CD1c-positive myeloid dendritic cell (primary cell): ENCODE data around the gene PYCR2.

Source experiments
- DNase-seq: peaks from one replicate; pipeline ENCODE4 v3.0.0-alpha.2; 2016; ENCODE audit errors: extremely low spot score

The PYCR2 gene

DNA sequence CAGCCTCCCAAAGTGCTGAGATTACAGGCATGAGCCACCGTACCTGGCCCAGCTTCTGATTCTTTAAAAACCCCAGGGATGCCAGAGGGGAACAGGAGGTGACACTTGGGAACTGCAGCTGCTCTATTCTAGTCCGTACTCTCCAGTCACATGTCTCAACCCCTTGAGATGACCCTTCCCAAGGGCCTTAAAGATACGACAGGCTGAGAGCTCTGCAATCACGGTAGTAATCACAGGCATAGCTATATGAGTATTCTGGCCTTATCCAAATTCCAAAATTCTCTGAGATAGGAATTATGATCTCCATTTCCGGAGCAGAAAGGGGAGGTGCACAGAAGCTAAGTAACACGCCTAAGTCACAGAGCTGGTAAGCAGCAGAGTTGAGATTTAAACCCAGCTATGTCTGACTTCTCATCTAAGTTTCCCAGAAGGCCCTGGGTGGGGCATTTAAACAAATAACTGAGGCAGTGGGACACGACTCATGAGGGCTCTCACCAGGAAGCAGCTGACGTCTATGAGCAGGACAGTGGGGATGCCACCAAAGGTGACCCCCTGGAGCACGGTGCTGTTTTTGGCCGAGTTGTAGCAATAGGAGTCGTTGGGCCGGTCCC lies 47.0 kb downstream of the PYCR2 start:
- no peak for DNase-seq

DNA sequence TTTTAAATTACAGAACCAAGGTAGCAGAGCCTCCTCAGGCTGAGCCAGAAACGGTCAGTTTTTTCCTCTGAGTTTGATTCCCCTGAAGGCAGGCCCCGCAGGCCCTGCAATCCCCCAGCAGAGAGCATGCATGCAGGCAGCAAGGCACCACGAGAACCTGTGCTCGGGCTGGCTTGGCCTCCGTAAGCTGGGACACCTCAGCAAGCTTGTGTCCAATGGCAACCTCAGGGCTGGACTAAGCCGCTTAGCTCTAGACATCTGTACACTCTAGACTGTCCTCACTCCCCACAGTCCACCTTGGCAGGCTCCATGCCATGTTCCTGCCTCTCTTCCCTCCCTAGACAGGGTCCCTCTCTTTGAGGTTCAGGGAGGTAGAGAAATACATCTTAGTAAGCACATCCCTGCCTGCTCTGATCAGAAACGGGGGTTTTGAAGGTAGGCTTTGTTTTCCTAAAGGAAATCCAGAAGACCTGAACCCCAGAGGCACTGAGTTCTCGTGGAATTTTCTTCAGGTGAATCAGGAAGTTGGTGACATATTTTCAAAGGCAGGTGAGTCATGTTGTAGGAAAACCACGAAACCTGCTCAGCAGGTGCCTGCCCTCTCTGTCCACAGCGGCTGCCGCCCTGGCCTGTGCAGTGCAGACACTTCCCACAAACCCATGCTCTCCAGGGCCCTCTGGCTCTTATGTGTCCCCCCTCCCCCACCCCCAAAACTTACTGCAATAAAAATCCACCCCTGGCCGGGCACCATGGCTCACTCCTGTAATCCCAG lies 48.8 kb downstream of the PYCR2 start:
- DNase-seq: no peak

DNA sequence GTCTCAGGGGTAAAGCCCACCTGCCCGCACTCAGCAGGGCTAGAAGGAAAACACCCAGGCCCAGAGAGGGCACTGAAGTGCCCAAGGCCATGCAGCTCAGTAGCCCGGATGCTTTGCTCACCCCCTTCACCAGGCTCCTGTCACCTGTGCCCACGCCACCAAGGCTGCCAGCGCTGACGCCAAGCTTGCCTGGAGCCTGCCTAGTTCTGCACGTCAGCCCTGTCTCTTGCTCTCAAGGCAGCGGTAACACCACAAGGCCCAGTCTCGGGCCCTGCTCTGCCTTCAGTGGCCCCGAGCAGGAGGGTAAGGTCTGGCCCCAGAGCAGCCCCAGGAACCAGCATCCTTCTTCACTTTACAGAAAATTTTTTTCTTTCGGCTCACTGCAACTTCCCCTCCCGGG lies 49.6 kb downstream of the PYCR2 start:
- no peak for DNase-seq

DNA sequence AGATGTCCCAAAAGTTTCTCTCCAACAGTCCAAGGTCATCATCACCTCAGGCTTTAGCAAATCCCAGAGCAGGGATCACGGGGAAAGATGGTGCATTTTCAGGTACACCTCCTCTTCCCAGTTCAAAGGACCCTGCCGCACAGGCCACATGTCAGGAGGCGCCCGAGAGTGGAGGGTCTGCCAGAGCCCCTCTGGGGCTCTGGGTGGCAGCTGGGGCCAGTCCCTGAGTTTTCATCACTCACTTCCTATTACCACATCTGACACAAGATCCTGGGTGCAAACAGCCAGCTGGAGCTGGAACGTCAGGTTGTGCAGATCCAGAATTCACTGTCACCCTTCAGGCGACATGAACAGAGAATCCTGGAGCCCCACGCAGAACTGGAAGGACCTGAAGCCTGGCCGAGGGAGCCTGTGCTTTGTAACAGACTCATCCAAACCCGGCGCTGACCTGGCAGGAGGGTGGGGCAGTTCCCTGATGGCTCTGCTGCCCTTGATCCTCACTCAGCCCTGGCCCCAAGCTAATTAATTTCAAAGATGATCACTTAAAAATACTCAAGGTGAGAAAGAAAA lies 50.7 kb downstream of the PYCR2 start:
- no peak for DNase-seq

DNA sequence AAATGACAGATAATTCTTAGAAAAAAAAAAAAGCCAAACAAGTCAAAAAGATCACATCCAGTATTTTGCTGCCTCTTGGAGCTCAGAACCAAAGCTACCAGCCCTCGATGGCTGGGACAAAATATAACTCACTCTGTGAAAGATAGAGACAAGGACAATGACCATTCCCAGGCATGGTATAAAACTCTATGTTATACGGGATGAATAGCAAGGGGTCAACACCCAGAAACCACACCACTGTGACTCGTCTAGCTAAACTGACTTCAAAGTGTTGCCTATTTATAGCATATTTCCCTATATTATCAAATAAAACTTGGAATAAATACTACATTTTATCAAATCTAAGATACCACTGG lies 52.0 kb downstream of the PYCR2 start:
- DNase-seq: no peak

DNA sequence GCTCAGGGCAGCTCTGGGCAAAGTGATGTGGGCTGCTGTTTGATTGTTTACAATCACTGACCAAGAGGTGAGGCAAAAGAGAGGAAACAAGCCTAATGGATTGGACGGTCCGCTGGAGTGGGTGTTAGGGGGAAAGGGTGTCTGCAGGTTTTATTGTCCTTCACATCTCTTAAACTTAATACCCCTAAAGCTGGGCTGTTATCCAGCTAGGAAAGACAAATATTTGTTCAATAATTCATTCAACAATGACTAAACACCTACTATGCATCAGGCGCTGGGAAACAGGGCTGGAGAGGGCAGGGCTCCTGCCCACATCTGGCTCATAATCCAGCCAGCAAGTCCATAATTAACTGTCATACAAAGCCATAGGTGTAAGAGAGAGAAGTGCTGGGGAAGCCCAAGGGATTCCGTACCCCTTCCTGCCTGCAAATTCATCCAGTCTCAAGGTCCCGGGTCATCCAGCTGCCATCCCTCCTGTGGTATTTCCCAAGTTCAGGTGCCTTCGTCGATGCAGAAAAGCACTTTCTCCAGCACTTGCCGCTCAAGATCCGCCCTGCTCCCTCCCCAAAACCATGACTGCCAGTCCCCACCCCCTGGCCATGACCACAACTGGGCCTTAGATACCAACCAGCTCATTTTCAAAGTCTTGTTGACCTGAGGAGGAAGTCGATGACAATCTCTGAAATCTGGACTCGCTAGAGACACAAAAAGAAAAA lies 52.5 kb downstream of the PYCR2 start:
- DNase-seq: no peak

DNA sequence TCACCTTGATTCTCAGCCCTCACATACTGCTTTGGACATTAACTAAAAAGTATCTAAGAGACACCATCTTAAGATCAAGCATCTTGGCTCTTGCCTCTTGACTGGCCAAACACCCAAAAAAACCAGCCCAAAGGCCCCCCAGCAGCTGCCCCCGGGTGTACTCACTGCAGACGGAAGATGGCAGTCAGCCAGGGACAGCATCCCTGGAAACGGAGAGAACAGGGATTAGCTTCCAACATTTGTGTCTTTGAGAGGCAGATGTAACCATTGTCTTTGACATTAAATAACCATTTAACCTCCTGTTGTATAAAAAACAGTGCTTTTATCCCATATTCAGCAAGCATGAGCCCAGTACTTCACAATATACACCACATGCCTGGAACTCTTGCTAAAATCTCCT lies 53.1 kb downstream of the PYCR2 start:
- no peak for DNase-seq
